NB4 (cell line): ENCODE measurements around the gene DNHD1.
A peak's percentile ranks its signal among the peaks of the same experiment; 100 is the strongest.

Experiments used
- DNase-seq: peaks from one replicate; pipeline ENCODE4 v3.0.0; 2010; ENCODE audit warnings: low read depth
- H3K4me3 ChIP-seq: one replicate; pipeline ENCODE4 v1.5.1; 2011; ENCODE audit warnings: mild to moderate bottlenecking, low read depth, low read length, moderate library complexity
- CTCF ChIP-seq: IDR thresholded peaks from one replicate; pipeline ENCODE4 v1.5.1; 2012; ENCODE audit warnings: low read depth, low read length
- MAX ChIP-seq: IDR thresholded peaks from 2 replicates; pipeline ENCODE4 v1.6.1; 2011; ENCODE audit warnings: low read depth, low read length
- MYC ChIP-seq: IDR thresholded peaks from 2 replicates; pipeline ENCODE4 v1.6.1; 2011; ENCODE audit warnings: low read depth, low read length
- POLR2A ChIP-seq: IDR thresholded peaks from 2 replicates; pipeline ENCODE4 v1.6.1; 2011; ENCODE audit warnings: mild to moderate bottlenecking; ENCODE audit not compliant: insufficient read length; ENCODE audit errors: extremely low read depth

The DNHD1 gene

GRCh38 chr11:6456361-6457073 is 40.6 kb upstream of the DNHD1 start:
- TF ChIP-seq CTCF (no peak), POLR2A (no peak), MAX (no peak), MYC (no peak)
- no peak for DNase-seq
- no peak overlapping the region for H3K4me3 ChIP-seq

GRCh38 chr11:6457581-6458320 is 39.3 kb upstream of the DNHD1 start:
- DNase-seq = no peak
- H3K4me3 ChIP-seq = no peak overlapping the region
- TF ChIP-seq POLR2A = no peak
- TF ChIP-seq CTCF = no peak
- TF ChIP-seq MAX = no peak
- no peak for TF ChIP-seq MYC

- TF ChIP-seq POLR2A (no peak), MYC (no peak), MAX (no peak), CTCF (no peak)
- H3K4me3 ChIP-seq = no peak overlapping the region
- no peak for DNase-seq
Measured at GRCh38 chr11:6458352-6459098, 38.6 kb upstream of the DNHD1 start.

GRCh38 chr11:6459099-6459450 is 38.0 kb upstream of the DNHD1 start:
- no peak for TF ChIP-seq CTCF
- TF ChIP-seq MAX = no peak
- TF ChIP-seq POLR2A = no peak
- no peak for DNase-seq
- H3K4me3 ChIP-seq = no peak overlapping the region

GRCh38 chr11:6468712-6469495 is 28.2 kb upstream of the DNHD1 start:
- DNase-seq = peak; percentile 75
- H3K4me3 ChIP-seq = no peak overlapping the region
- TF ChIP-seq CTCF (no peak), POLR2A (no peak), MYC (no peak), MAX (no peak)
